Lung microvascular endothelial cell (primary cell): ENCODE measurements around the gene NFKBIZ. TPM values are rescaled to one million over a fixed set of nuclear protein-coding genes. Genes with fewer than 3 reads are reported as not detected.

Experiments used
- DNase-seq, 2 donors: peaks; one replicate each; pipeline versions ENCODE4 v3.0.0 to v3.0.0-alpha.2; 2010; ENCODE audit warnings: low read depth in 2 of 2
- total RNA-seq: library from RNA; depleted of rRNA; stranded (reverse); fragments of >200 nt; gene quantifications from 2 replicates; pipeline ENCODE4 v1.2.1, GENCODE V29; 2014

The NFKBIZ gene
- total RNA-seq, 1 donor from 2014 or later, result 8.9 TPM

DNA sequence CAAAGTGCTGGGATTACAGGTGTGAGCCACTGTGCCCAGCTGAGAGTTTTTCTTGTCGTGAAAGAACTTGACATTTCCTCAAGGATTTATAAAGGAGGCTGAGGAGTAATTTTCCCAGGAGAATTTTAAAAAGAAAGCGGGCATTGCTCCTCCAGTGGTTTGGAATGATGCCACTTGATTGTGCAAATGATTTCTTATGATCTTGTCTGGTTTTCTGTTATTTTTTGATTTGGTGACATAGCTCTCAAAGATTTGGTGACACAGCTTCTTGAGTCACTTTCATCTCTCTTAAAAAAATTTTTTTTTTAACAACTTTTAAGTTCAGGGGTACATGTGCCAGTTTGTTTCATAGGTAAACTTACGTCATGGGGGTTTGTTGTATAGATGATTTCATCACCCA lies 24.6 kb upstream of the NFKBIZ start:
- no peak for DNase-seq

DNA sequence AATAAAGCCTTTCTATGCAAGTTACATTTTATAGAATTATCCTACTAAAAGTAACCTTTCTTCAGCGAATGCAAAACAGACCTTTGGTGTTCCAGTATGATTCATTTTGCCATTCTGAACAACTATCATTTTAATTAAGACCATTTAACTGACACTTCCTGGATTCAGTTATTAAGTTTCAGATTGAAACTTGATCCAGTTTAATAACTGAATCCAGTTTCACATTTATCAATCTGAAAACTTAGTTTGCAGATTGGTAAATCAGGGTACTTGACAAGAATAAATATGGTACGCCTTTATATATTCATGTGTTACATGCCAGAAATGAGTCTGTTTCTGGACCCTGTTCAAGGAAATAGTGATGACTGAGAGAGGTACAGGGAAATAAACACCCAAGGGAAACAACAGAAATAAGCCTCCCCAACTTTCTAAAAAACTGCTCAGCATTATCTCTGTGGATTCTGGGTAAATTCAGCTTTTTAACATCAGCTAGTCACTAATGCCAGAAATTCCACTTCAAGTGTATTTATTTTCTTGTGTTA lies 23.3 kb upstream of the NFKBIZ start:
- peak; percentile 41 to 43 for DNase-seq

GRCh38 chr3:101827211-101828174 lies 21.8 kb upstream of the NFKBIZ start:
- DNase-seq, result peak; percentile 80 to 88

DNA sequence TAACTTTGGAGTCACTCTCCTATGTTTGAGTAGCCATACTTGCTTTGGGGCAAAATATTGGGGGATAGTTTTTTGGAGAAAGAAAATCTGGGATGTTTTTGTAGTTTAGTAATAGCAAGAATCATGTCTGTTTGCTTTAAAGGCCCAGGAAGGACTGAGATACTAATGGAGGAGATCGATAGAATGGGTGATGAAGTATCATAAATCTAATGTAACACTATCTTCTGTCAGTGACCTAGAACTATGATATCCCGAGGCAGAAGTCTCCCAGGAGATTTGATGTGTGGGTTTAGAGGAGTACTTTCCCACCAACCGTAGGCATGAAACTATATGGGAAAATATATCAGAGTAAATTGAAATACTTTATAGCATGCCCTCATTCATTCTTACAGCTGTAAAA lies 21.0 kb upstream of the NFKBIZ start:
- no peak for DNase-seq

GRCh38 chr3:101828691-101829436 lies 20.4 kb upstream of the NFKBIZ start:
- peak; percentile 74 to 85 for DNase-seq

DNA sequence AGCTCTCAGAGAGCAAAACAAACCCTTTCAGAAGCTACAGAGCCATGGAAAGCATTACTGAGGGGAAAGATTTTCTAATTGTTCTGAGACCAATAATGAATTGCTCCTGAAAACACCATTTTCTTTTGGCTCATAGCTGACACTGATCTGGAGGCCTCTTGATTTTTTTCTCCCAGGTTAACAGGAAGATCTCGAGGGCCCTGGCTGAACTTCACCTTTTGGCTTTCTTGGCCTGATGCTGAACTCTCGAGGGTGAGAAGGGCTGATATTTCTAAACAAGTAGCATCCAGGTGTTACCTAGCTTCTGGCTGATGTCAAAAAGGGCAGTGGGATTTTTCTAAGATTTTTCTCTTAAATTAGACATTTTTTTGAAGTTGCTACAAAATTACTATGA lies 19.9 kb upstream of the NFKBIZ start:
- DNase-seq, result no peak

DNA sequence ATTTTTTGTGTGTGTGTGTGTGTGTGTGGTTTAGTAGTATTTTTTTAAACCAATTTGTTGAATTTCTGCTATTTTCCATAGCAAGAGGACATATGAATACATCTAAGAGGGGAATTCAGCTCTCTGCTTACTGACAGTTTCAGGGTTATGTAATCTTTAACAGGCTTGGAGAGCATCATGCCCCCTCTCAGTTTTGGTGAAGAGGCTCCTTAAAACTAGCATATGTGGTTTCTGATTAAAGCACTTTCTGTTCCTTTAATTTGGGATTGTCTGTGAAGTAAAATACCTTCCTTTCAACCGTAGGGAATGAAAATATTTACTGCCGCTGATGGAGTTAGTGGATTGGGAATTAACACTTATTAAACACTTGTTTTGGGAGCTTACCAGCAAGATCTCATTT lies 19.4 kb upstream of the NFKBIZ start:
- DNase-seq, result no peak

GRCh38 chr3:101833446-101833974 lies 15.8 kb upstream of the NFKBIZ start:
- no peak for DNase-seq

GRCh38 chr3:101835676-101836075 lies 13.6 kb upstream of the NFKBIZ start:
- DNase-seq, result no peak

GRCh38 chr3:101836160-101836559 lies 13.2 kb upstream of the NFKBIZ start:
- DNase-seq, result no peak

GRCh38 chr3:101836652-101837598 lies 12.4 kb upstream of the NFKBIZ start:
- peak; percentile 81 to 89 for DNase-seq

- no peak for DNase-seq
Observed at GRCh38 chr3:101838691-101839090, 10.6 kb upstream of the NFKBIZ start.

DNA sequence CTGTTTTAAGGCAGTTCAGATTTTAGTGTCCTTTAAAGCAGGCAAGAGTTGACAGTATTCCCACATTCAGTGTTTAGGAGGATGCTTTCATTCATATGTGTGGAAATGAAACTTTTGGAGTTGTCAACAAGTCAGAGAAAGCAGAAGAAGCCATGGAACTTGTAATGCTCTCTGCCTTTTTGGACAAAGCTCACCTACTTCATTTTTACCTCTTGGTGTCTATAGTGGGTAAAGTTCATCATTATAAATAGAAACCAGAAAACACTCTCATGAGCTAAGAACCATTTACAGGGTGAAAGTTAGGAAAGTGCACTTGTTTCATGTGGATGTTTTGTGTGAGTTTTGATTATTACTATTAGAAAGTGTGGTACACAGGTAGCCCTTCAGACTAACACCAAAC lies 9.2 kb upstream of the NFKBIZ start:
- DNase-seq, result no peak

- no peak for DNase-seq
Observed at GRCh38 chr3:101842245-101842934, 6.9 kb upstream of the NFKBIZ start.

DNA sequence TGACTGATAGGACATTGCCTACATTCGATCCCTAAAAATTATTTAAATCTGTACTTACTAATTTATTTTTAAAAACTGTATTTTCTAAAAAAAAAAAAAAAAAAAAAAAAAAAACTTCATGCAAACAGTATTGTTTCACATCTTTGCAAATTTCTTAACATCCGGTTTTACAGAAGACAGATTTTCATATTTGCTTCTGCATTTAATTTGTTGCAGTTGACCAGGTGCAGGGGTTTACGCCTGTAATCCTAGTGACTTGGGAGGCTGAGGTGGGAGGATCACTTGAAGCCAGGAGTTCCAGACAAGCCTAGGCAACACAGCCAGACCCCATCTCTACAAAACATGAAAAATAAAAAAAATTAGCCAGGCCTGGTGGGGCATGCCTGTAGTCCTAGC lies 6.4 kb upstream of the NFKBIZ start:
- DNase-seq, result no peak

GRCh38 chr3:101845425-101845824 lies 3.9 kb upstream of the NFKBIZ start:
- DNase-seq, result no peak

GRCh38 chr3:101846709-101847108 lies 2.6 kb upstream of the NFKBIZ start:
- no peak for DNase-seq

DNA sequence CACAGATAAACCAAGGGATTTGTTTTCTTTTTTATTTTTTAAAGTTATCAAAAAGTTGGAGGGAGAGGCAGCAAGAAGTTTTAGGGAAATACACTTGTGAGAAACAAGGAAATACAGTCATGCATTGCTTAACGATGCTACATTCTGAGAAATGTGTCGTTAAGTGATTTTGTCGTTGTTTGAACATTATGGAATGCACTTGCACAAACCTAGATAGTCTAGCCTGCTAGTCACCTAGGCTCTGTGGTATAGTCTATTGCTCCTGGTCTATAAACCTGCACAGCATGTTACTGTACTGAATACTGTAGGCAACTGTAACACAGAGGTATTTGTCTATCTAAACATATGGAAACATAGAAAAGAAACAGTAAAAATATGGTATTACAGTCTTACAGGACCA lies 2.0 kb upstream of the NFKBIZ start:
- no peak for DNase-seq

- DNase-seq, result no peak
Observed at GRCh38 chr3:101848326-101848725, 988 bp upstream of the NFKBIZ start.

DNA sequence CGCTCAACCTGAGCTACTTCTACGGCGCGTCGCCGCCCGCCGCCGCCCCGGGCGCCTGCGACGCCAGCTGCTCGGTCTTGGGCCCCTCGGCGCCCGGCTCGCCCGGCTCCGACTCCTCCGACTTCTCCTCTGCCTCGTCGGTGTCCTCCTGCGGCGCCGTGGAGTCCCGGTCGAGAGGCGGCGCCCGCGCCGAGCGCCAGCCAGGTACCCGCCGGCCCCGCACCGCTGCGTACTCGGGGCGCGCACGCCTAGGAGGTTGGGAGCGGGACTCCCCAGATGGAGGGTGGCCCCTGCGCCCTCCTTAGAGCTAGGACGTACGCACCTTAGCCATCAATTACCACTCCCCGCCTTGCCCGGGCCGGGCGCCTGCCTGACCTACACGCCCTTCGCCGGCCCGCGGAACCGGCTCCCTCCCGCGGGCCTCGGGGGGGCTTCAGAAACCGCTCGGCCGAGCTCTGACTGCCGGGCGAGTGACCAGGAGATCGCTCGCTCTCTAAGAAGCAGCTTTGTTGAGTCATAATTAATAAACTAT lies 466 bp downstream of the NFKBIZ start:
- peak; percentile 35 to 50 for DNase-seq
